Stimulated activated CD4-positive, alpha-beta T cell treated with anti-CD3 and anti-CD28 coated beads, Interleukin-15, amount 100 ng/mL, for 48 hours (primary cell): ENCODE results near the gene HMCN2.

ENCODE experiments used
- DNase-seq, 2 donors: peaks; one replicate each; pipeline ENCODE4 v3.0.0-alpha.2; 2020; ENCODE audit warnings: low read depth in 2 of 2

Gene HMCN2

GRCh38 chr9:130414910-130415746, 149.6 kb downstream of the HMCN2 start:
- no peak for DNase-seq

- DNase-seq, result no peak
These were observed 152.0 kb downstream of the HMCN2 start for GRCh38 chr9:130417602-130418001.

GRCh38 chr9:130418776-130419175, 153.2 kb downstream of the HMCN2 start:
- DNase-seq, result no peak

GRCh38 chr9:130419521-130420035, 154.0 kb downstream of the HMCN2 start:
- DNase-seq, result no peak

- DNase-seq, result no peak
These were observed 155.7 kb downstream of the HMCN2 start for GRCh38 chr9:130421154-130421801.

GRCh38 chr9:130421802-130422276, 156.3 kb downstream of the HMCN2 start:
- no peak for DNase-seq

- DNase-seq, result no peak
These were observed 157.0 kb downstream of the HMCN2 start for GRCh38 chr9:130422546-130422945.

GRCh38 chr9:130423272-130423671, 157.7 kb downstream of the HMCN2 start:
- no peak for DNase-seq

- DNase-seq, result no peak
These were observed 159.3 kb downstream of the HMCN2 start for GRCh38 chr9:130424595-130425454.

- DNase-seq, result no peak
These were observed 160.3 kb downstream of the HMCN2 start for GRCh38 chr9:130425741-130426466.

GRCh38 chr9:130426467-130426773, 160.9 kb downstream of the HMCN2 start:
- no peak for DNase-seq

GRCh38 chr9:130426883-130427282, 161.3 kb downstream of the HMCN2 start:
- no peak for DNase-seq

- no peak for DNase-seq
These were observed 161.8 kb downstream of the HMCN2 start for GRCh38 chr9:130427326-130427725.

- DNase-seq, result no peak
These were observed 162.6 kb downstream of the HMCN2 start for GRCh38 chr9:130428086-130428665.

GRCh38 chr9:130429381-130429780, 163.8 kb downstream of the HMCN2 start:
- no peak for DNase-seq

- no peak for DNase-seq
These were observed 164.3 kb downstream of the HMCN2 start for GRCh38 chr9:130429831-130430230.

GRCh38 chr9:130430232-130430631, 164.7 kb downstream of the HMCN2 start:
- no peak for DNase-seq

GRCh38 chr9:130430734-130431535, 165.4 kb downstream of the HMCN2 start:
- no peak for DNase-seq

GRCh38 chr9:130431536-130432303, 166.2 kb downstream of the HMCN2 start:
- no peak for DNase-seq
